Esophagus muscularis mucosa (tissue), 4 donors: ENCODE measurements around the gene CHM. TPM values are rescaled to one million over a fixed set of nuclear protein-coding genes. Genes with fewer than 3 reads are reported as not detected.

Experiments
- DNase-seq: peaks from one replicate; pipeline ENCODE4 v3.0.0-alpha.2; 2017; ENCODE audit errors: extremely low spot score
- H3K27ac ChIP-seq, 4 donors: fragments of 200-600 bp; sonication (generic); replicated peaks in 1 of 4; 1 replicate in 3 of 4; 2 replicates in 1 of 4; pipeline ENCODE4 v1.5.1; 2016 to 2019; ENCODE audit warnings: mild to moderate bottlenecking in 1 of 4
- H3K27me3 ChIP-seq, 4 donors: fragments of 200-600 bp; sonication (generic); one replicate each; pipeline versions ENCODE4 v1.5.1 to v1.6.0; 2016 to 2019
- H3K36me3 ChIP-seq, 4 donors: fragments of 200-600 bp; sonication (generic); one replicate each; pipeline ENCODE4 v1.5.1; 2016 to 2019
- H3K4me1 ChIP-seq, 4 donors: fragments of 200-600 bp; sonication (generic); one replicate each; pipeline ENCODE4 v1.5.1; 2016 to 2019
- H3K4me3 ChIP-seq, 4 donors: fragments of 200-600 bp; sonication (generic); 1 replicate in 2 of 4; 2 replicates in 2 of 4; pipeline ENCODE4 v1.5.1; 2016 to 2019; ENCODE audit warnings: mild to moderate bottlenecking in 4 of 4, moderate library complexity in 1 of 4
- H3K9me3 ChIP-seq, 4 donors: fragments of 200-600 bp; sonication (generic); 1 replicate in 3 of 4; 2 replicates in 1 of 4; pipeline ENCODE4 v1.5.1; 2016 to 2019
- CTCF ChIP-seq, 3 experiments: fragments of 200-600 bp in 2 of 3; fragments of 450-650 bp in 1 of 3; sonication (generic) in 2 of 3; IDR thresholded peaks; one replicate each; pipeline ENCODE4 v1.5.1; 2017 to 2019; ENCODE audit warnings: antibody characterized with exemption in 3 of 3, mild to moderate bottlenecking in 2 of 3, moderate library complexity in 1 of 3
- EP300 ChIP-seq: sonication (generic); formaldehyde crosslinking; IDR thresholded peaks from one replicate; pipeline ENCODE4 v1.6.1; 2017; ENCODE audit warnings: antibody characterized with exemption
- POLR2A ChIP-seq: fragments of 450-650 bp; IDR thresholded peaks from one replicate; pipeline ENCODE4 v1.6.1; 2017; ENCODE audit warnings: antibody characterized with exemption, moderate library complexity, mild to moderate bottlenecking, low read depth
- POLR2AphosphoS5 ChIP-seq, 2 donors: sonication (generic); formaldehyde crosslinking; IDR thresholded peaks; one replicate each; pipeline ENCODE4 v1.6.1; 2017; ENCODE audit warnings: antibody characterized with exemption in 2 of 2
- WGBS: methylation state at CpG from one replicate; pipeline ENCODE4 v1.1.5; 2018; 5-methylcytosine and 5-hydroxymethylcytosine counted together
- intact Hi-C: fragments of 100-400 bp; cut with DNase I; formaldehyde crosslinking; loops from one replicate; pipeline ENCODE4 v1.15.1; 2023
- total RNA-seq, 4 donors: library from RNA; depleted of rRNA; stranded (reverse); fragments of >200 nt; gene quantifications; one replicate each; pipeline versions ENCODE4 v1.1.0 to v1.2.1, GENCODE V29; 2016

Gene CHM
- 10 to 100 TPM; 13.9 to 16.3 (median 15.2) TPM for total RNA-seq

GRCh38 chrX:86047174-86047935, at the start of gene CHM:
Gene CHM, minus strand, starts transcription at chrX:86047558. Its CDS starts 26 bp downstream, at chrX:86047532.
- WGBS, result 22% methylated on average over 25 of the region's 25 CpGs
- peak; percentile 92 for DNase-seq
- no peaks in the 10 kb centered on the region for H3K27me3 ChIP-seq
- H3K4me1 ChIP-seq, result peaks cover 3 to 11% (median 9%) of the 10 kb centered on the region in 4 donors
- H3K9me3 ChIP-seq, result no peaks in the 10 kb centered on the region
- intact Hi-C loops, result no loop called here
- no peaks in the 10 kb centered on the region for H3K36me3 ChIP-seq
- TF ChIP-seq CTCF (IDR thresholded peaks at IDR 0.05), result no peak
- TF ChIP-seq EP300, result no peak
- TF ChIP-seq POLR2AphosphoS5 (IDR thresholded peaks at IDR 0.05), result peak; percentile 80 to 90
- TF ChIP-seq POLR2A, result no peak
- H3K4me3 ChIP-seq, result peak within 1 kb of the TSS; percentile 49 to 73 (median 60)
- peak within 1 kb of the TSS; percentile 76 to 84 (median 80) for H3K27ac ChIP-seq

GRCh38 chrX:86078650-86079049, 31.3 kb upstream of the CHM start:
- H3K27ac ChIP-seq, result no peak overlapping the region
- H3K27me3 ChIP-seq, result no peaks in the 10 kb centered on the region
- no peaks in the 10 kb centered on the region for H3K9me3 ChIP-seq
- TF ChIP-seq POLR2AphosphoS5 (IDR thresholded peaks at IDR 0.05) (no peak), EP300 (no peak), POLR2A (no peak), CTCF (IDR thresholded peaks at IDR 0.05) (no peak)
- DNase-seq, result no peak
- H3K4me3 ChIP-seq, result no peak overlapping the region
- intact Hi-C loops, result no loop called here
- H3K4me1 ChIP-seq, result no peaks in the 10 kb centered on the region
- no peaks in the 10 kb centered on the region for H3K36me3 ChIP-seq
- 52% methylated on average over 5 of the region's 5 CpGs for WGBS

- Histone ChIP-seq H3K27ac (no peak overlapping the region), H3K36me3 (no peaks in the 10 kb centered on the region), H3K4me1 (no peaks in the 10 kb centered on the region), H3K27me3 (no peaks in the 10 kb centered on the region), H3K4me3 (no peak overlapping the region), H3K9me3 (peaks cover 0 to 3% (median 0%) of the 10 kb centered on the region in 4 donors)
- intact Hi-C loops, result no loop called here
- 63% methylated on average over 4 of the region's 4 CpGs for WGBS
- DNase-seq, result no peak
- TF ChIP-seq POLR2A (no peak), EP300 (no peak), POLR2AphosphoS5 (IDR thresholded peaks at IDR 0.05) (no peak), CTCF (IDR thresholded peaks at IDR 0.05) (no peak)
Measured at GRCh38 chrX:86066998-86067397, 19.6 kb upstream of the CHM start.

GRCh38 chrX:86061407-86061806, 14.0 kb upstream of the CHM start:
- Histone ChIP-seq H3K27ac (no peak overlapping the region), H3K36me3 (no peaks in the 10 kb centered on the region), H3K4me1 (no peaks in the 10 kb centered on the region), H3K9me3 (no peaks in the 10 kb centered on the region), H3K27me3 (no peaks in the 10 kb centered on the region), H3K4me3 (no peak overlapping the region)
- no peak for TF ChIP-seq EP300
- no peak for TF ChIP-seq POLR2AphosphoS5 (IDR thresholded peaks at IDR 0.05)
- TF ChIP-seq POLR2A, result no peak
- TF ChIP-seq CTCF (IDR thresholded peaks at IDR 0.05), result no peak
- DNase-seq, result no peak
- intact Hi-C loops, result no loop called here
- whole genome bisulfite sequencing, result 79% methylated on average over 3 of the region's 3 CpGs
